Neutrophil (primary cell): ENCODE measurements around the gene ETFB.
A peak's percentile ranks its signal among the peaks of the same experiment; 100 is the strongest.
"Not testable (repeated sequence)": the region's sequence is repeated elsewhere in the genome, so short reads cannot be mapped to it uniquely, and the experiment has no call there.

ENCODE experiments used
- H3K27ac ChIP-seq: fragments of 200-600 bp; sonication (generic); 2 replicates; pipeline ENCODE4 v1.5.1; 2016; ENCODE audit warnings: mild to moderate bottlenecking, moderate library complexity
- H3K27me3 ChIP-seq: fragments of 200-600 bp; sonication (generic); 2 replicates; pipeline ENCODE4 v1.6.0; 2016; ENCODE audit warnings: mild to moderate bottlenecking
- H3K36me3 ChIP-seq: fragments of 200-600 bp; sonication (generic); 2 replicates; pipeline ENCODE4 v1.5.1; 2017
- H3K4me1 ChIP-seq, 2 experiments: fragments of 200-600 bp in 1 of 2; sonication (generic) in 1 of 2; 1 replicate in 1 of 2; 2 replicates in 1 of 2; pipeline versions ENCODE4 v1.5.1 to v1.6.1; 2013 to 2016; ENCODE audit warnings: low read depth in 1 of 2, low read length in 1 of 2, mild to moderate bottlenecking in 1 of 2, moderate library complexity in 1 of 2; ENCODE audit not compliant: control insufficient read depth in 1 of 2, insufficient read depth in 1 of 2
- H3K4me3 ChIP-seq, 2 experiments: fragments of 200-600 bp in 1 of 2; sonication (generic) in 1 of 2; 1 replicate in 1 of 2; 2 replicates in 1 of 2; pipeline ENCODE4 v1.5.1; 2013 to 2016; ENCODE audit warnings: low read depth in 1 of 2, low read length in 1 of 2, mild to moderate bottlenecking in 1 of 2, moderate library complexity in 1 of 2
- H3K9me3 ChIP-seq: fragments of 200-600 bp; sonication (generic); 2 replicates; pipeline ENCODE4 v1.5.1; 2016
- CTCF ChIP-seq: fragments of 200-600 bp; sonication (generic); IDR thresholded peaks from 2 replicates; pipeline ENCODE4 v1.5.1; 2016; ENCODE audit warnings: antibody characterized with exemption

The ETFB gene

GRCh38 chr19:51399231-51399630 lies 33.0 kb upstream of the ETFB start:
- Histone ChIP-seq H3K9me3 (no peaks in the 10 kb centered on the region), H3K4me3 (no peak overlapping the region), H3K36me3 (no peaks in the 10 kb centered on the region), H3K27me3 (no peaks in the 10 kb centered on the region), H3K27ac (no peak overlapping the region), H3K4me1 (peaks cover 35 to 39% of the 10 kb centered on the region in 2 experiments)
- TF ChIP-seq CTCF: no peak

- peak; percentile 65 for TF ChIP-seq CTCF
- Histone ChIP-seq H3K27me3 (no peaks in the 10 kb centered on the region), H3K4me3 (no peak overlapping the region), H3K27ac (peak overlapping the region; percentile 13), H3K36me3 (no peaks in the 10 kb centered on the region), H3K9me3 (no peaks in the 10 kb centered on the region), H3K4me1 (peaks cover 42 to 43% of the 10 kb centered on the region in 2 experiments)
Measured at GRCh38 chr19:51398096-51398704, 32.0 kb upstream of the ETFB start.

- not testable (repeated sequence) for H3K36me3 ChIP-seq, H3K4me3 ChIP-seq, H3K9me3 ChIP-seq, H3K27ac ChIP-seq, H3K27me3 ChIP-seq
- peaks cover 43% of the 10 kb centered on the region in 2 experiments for H3K4me1 ChIP-seq
Measured at GRCh38 chr19:51397453-51397852, 31.3 kb upstream of the ETFB start.

GRCh38 chr19:51396175-51396574 lies 30.0 kb upstream of the ETFB start:
- H3K27ac ChIP-seq: peak overlapping the region; percentile 87
- no peak overlapping the region for H3K4me3 ChIP-seq
- no peaks in the 10 kb centered on the region for H3K9me3 ChIP-seq
- peaks cover 43% of the 10 kb centered on the region in 2 experiments for H3K4me1 ChIP-seq
- H3K27me3 ChIP-seq: no peaks in the 10 kb centered on the region
- no peaks in the 10 kb centered on the region for H3K36me3 ChIP-seq
- TF ChIP-seq CTCF: no peak

- H3K4me3 ChIP-seq: peak overlapping the region; percentile 66 to 74
- H3K36me3 ChIP-seq: no peaks in the 10 kb centered on the region
- peaks cover 33 to 39% of the 10 kb centered on the region in 2 experiments for H3K4me1 ChIP-seq
- no peaks in the 10 kb centered on the region for H3K27me3 ChIP-seq
- no peaks in the 10 kb centered on the region for H3K9me3 ChIP-seq
- no peak for TF ChIP-seq CTCF
- peak overlapping the region; percentile 87 for H3K27ac ChIP-seq
Measured at GRCh38 chr19:51394050-51394836, 28.1 kb upstream of the ETFB start.

GRCh38 chr19:51392701-51393100 lies 26.5 kb upstream of the ETFB start:
- Histone ChIP-seq H3K27me3 (no peaks in the 10 kb centered on the region), H3K36me3 (no peaks in the 10 kb centered on the region), H3K9me3 (no peaks in the 10 kb centered on the region), H3K4me1 (peaks cover 33 to 39% of the 10 kb centered on the region in 2 experiments), H3K27ac (no peak overlapping the region), H3K4me3 (no peak overlapping the region)
- no peak for TF ChIP-seq CTCF
